ENCODE measurements around the gene FAM13A.
A peak's percentile ranks its signal among the peaks of the same experiment; 100 is the strongest.

The FAM13A gene

GRCh38 chr4:88828842-88829571, 228.0 kb downstream of the FAM13A start:
- no peak for FAIRE-seq

GRCh38 chr4:88827442-88827841, 229.5 kb downstream of the FAM13A start:
- FAIRE-seq: no peak

GRCh38 chr4:88826771-88827170, 230.2 kb downstream of the FAM13A start:
- no peak for FAIRE-seq

GRCh38 chr4:88825931-88826330, 231.1 kb downstream of the FAM13A start:
- no peak for FAIRE-seq

- FAIRE-seq: peak; percentile 77
Measured at GRCh38 chr4:88823058-88823919, 233.7 kb downstream of the FAM13A start.

- FAIRE-seq: peak; percentile 17
Measured at GRCh38 chr4:88822034-88822789, 234.8 kb downstream of the FAM13A start.

GRCh38 chr4:88821522-88821921, 235.5 kb downstream of the FAM13A start:
- FAIRE-seq: no peak

- FAIRE-seq: no peak
Measured at GRCh38 chr4:88820698-88821415, 236.1 kb downstream of the FAM13A start.

GRCh38 chr4:88819818-88820697, 236.9 kb downstream of the FAM13A start:
- FAIRE-seq: no peak

GRCh38 chr4:88818631-88819470, 238.1 kb downstream of the FAM13A start:
- FAIRE-seq: no peak

GRCh38 chr4:88817740-88818139, 239.2 kb downstream of the FAM13A start:
- FAIRE-seq: no peak

- no peak for FAIRE-seq
Measured at GRCh38 chr4:88816360-88816759, 240.6 kb downstream of the FAM13A start.

GRCh38 chr4:88814043-88814617, 242.9 kb downstream of the FAM13A start:
- no peak for FAIRE-seq

GRCh38 chr4:88813013-88813412, 244.0 kb downstream of the FAM13A start:
- FAIRE-seq: no peak

GRCh38 chr4:88812420-88812819, 244.6 kb downstream of the FAM13A start:
- FAIRE-seq: no peak

GRCh38 chr4:88811904-88812303, 245.1 kb downstream of the FAM13A start:
- FAIRE-seq: no peak

- no peak for FAIRE-seq
Measured at GRCh38 chr4:88810325-88810724, 246.7 kb downstream of the FAM13A start.

GRCh38 chr4:88809576-88810219, 247.3 kb downstream of the FAM13A start:
- FAIRE-seq: no peak

GRCh38 chr4:88809101-88809500, 247.9 kb downstream of the FAM13A start:
- no peak for FAIRE-seq

- no peak for FAIRE-seq
Measured at GRCh38 chr4:88807499-88807898, 249.5 kb downstream of the FAM13A start.

Data from TTC549 (cell line).